ENCODE measurements around the gene HERC5.

- no peak for TF ChIP-seq CTCF (IDR thresholded peaks at IDR 0.05)
- no peak for TF ChIP-seq POLR2A (IDR thresholded peaks at IDR 0.05)
- TF ChIP-seq EP300 (IDR thresholded peaks at IDR 0.05), result no peak
These were observed 14.2 kb upstream of the HERC5 start for GRCh38 chr4:88442689-88443191.
